Neural cell (in vitro differentiated cells): Measurements from ENCODE around the gene PNMA8C. TPM values are rescaled to one million over a fixed set of nuclear protein-coding genes. Genes with fewer than 3 reads are reported as not detected.
A peak's percentile ranks its signal among the peaks of the same experiment; 100 is the strongest.
"Not testable (repeated sequence)": the region's sequence is repeated elsewhere in the genome, so short reads cannot be mapped to it uniquely, and the experiment has no call there.

Source experiments
- H2AFZ ChIP-seq: fragments of 200-600, 300-800 bp; sonication (generic), shearing (Covaris generic); 2 replicates; pipeline ENCODE4 v1.6.0; 2014; ENCODE audit warnings: low read depth, mild to moderate bottlenecking, antibody characterized with exemption, low read length, moderate library complexity
- H3F3A ChIP-seq: fragments of 200-600 bp; shearing (Covaris generic); 2 replicates; pipeline ENCODE4 v1.6.1; 2016; ENCODE audit warnings: mild to moderate bottlenecking, moderate library complexity, mixed read lengths, antibody characterized with exemption, low read length; ENCODE audit not compliant: insufficient read depth, poor library complexity, severe bottlenecking
- H3K27ac ChIP-seq: fragments of 200-600, 300-800 bp; sonication (generic), shearing (Covaris generic); 2 replicates; pipeline ENCODE4 v1.5.1; 2014; ENCODE audit warnings: mild to moderate bottlenecking, low read length, moderate library complexity
- H3K27me3 ChIP-seq: fragments of 300-800, 200-600 bp; sonication (generic), shearing (Covaris generic); 2 replicates; pipeline ENCODE4 v1.6.0; 2014; ENCODE audit warnings: mild to moderate bottlenecking, low read depth, low read length, moderate library complexity; ENCODE audit not compliant: insufficient read depth
- H3K36me3 ChIP-seq: fragments of 300-800, 200-600 bp; sonication (generic), shearing (Covaris generic); 2 replicates; pipeline ENCODE4 v1.5.1; 2014; ENCODE audit warnings: mild to moderate bottlenecking, antibody characterized with exemption, low read length, moderate library complexity; ENCODE audit not compliant: insufficient read depth
- H3K4me2 ChIP-seq: fragments of 300-800, 200-600 bp; sonication (generic), shearing (Covaris generic); 2 replicates; pipeline ENCODE4 v1.6.0; 2014; ENCODE audit warnings: mild to moderate bottlenecking, low read length
- H3K4me3 ChIP-seq: fragments of 300-800, 200-600 bp; sonication (generic), shearing (Covaris generic); 2 replicates; pipeline ENCODE4 v1.5.1; 2014; ENCODE audit warnings: mild to moderate bottlenecking, low read length, moderate library complexity
- H3K79me2 ChIP-seq: fragments of 200-600 bp; shearing (Covaris generic); replicated peaks from 2 replicates; pipeline ENCODE4 v1.6.0; 2014; ENCODE audit warnings: mild to moderate bottlenecking, low read length, moderate library complexity; ENCODE audit not compliant: insufficient read depth
- H3K9ac ChIP-seq: fragments of 300-800, 200-600 bp; sonication (generic), shearing (Covaris generic); 2 replicates; pipeline ENCODE4 v1.6.1; 2016; ENCODE audit warnings: mild to moderate bottlenecking, low read length, mixed read lengths
- H3K9me2 ChIP-seq: fragments of 200-600 bp; shearing (Covaris generic); 2 replicates; pipeline ENCODE4 v1.6.1; 2016; ENCODE audit warnings: mild to moderate bottlenecking, low read length, mixed read lengths; ENCODE audit not compliant: insufficient read depth
- H3K9me3 ChIP-seq: fragments of 200-600, 300-800 bp; sonication (generic), shearing (Covaris generic); 2 replicates; pipeline ENCODE4 v1.6.1; 2016; ENCODE audit warnings: mild to moderate bottlenecking, mixed run types, low read length, moderate library complexity, mixed read lengths
- H4K20me1 ChIP-seq: fragments of 200-600 bp; shearing (Covaris generic); 2 replicates; pipeline ENCODE4 v1.6.1; 2016; ENCODE audit warnings: mild to moderate bottlenecking, mixed run types; ENCODE audit not compliant: insufficient read depth
- EP300 ChIP-seq: fragments of 450-650 bp; conservative IDR thresholded peaks from 2 replicates; pipeline ENCODE4 v1.6.1; 2014; ENCODE audit warnings: antibody characterized with exemption, mild to moderate bottlenecking, moderate library complexity; ENCODE audit not compliant: poor library complexity, severe bottlenecking
- EZH2 ChIP-seq: fragments of 200-600, 300-800 bp; shearing (Covaris generic), sonication (generic); IDR thresholded peaks from 2 replicates; pipeline ENCODE4 v1.6.1; 2014; ENCODE audit warnings: antibody characterized with exemption, low read length, borderline replicate concordance, mild to moderate bottlenecking; ENCODE audit not compliant: insufficient read depth, poor library complexity, severe bottlenecking
- MXI1 ChIP-seq: fragments of 450-650 bp; conservative IDR thresholded peaks from 2 replicates; pipeline ENCODE4 v1.6.1; 2014; ENCODE audit warnings: antibody characterized with exemption, mild to moderate bottlenecking; ENCODE audit not compliant: poor library complexity, severe bottlenecking
- POLR2AphosphoS5 ChIP-seq: IDR thresholded peaks from 2 replicates; pipeline ENCODE4 v1.6.1; 2012
- RAD21 ChIP-seq: fragments of 450-650 bp; conservative IDR thresholded peaks from 2 replicates; pipeline ENCODE4 v1.6.1; 2014; ENCODE audit warnings: antibody characterized with exemption, mild to moderate bottlenecking, moderate library complexity
- SMC3 ChIP-seq: fragments of 450-650 bp; conservative IDR thresholded peaks from 2 replicates; pipeline ENCODE4 v1.6.1; 2014; ENCODE audit warnings: antibody characterized with exemption, mild to moderate bottlenecking, moderate library complexity; ENCODE audit not compliant: poor library complexity
- TAF1 ChIP-seq: IDR thresholded peaks from 2 replicates; pipeline ENCODE4 v1.6.1; 2012; ENCODE audit warnings: low read depth
- polyA plus RNA-seq: library from polyadenylated mRNA; depleted of rRNA; stranded (reverse); fragments of >200 nt; gene quantifications from 2 replicates; pipeline ENCODE4 v1.2.3, GENCODE V29; 2014
- TF ChIP-seq, protein P1 (sequence below): IDR thresholded peaks from 2 replicates; pipeline ENCODE4 v1.6.1; 2012; ENCODE audit warnings: borderline replicate concordance
- TF ChIP-seq, protein P2 (sequence below): fragments of 450-650 bp; IDR thresholded peaks from 2 replicates; pipeline ENCODE4 v1.5.1; 2014; ENCODE audit warnings: antibody characterized with exemption, mild to moderate bottlenecking, moderate library complexity; ENCODE audit not compliant: poor library complexity, severe bottlenecking

PNMA8C gene
- polyA plus RNA-seq, 1 donor from 2014 or later = 17.2 TPM

DNA sequence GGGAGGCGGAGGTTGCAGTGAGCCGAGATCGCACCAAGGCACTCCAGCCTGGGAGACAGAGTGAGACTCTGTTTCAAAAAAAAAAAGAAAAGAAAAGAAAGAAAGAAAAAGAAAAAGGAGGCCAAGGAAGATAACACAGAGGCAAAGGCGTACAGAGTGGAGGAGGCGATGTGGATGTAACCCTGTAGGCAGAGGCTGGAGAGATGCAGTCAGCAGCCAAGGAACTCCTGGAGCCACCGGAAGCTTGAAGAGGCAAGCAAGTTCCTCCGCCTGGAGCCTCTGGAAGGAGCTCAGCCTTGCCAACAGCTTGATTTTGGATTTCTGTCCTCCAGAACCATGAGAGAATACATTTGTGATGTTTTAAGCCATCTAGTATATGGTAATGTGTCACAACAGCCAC, 8.7 kb downstream of the PNMA8C start:
- no peaks in the 10 kb centered on the region for H3K9me3 ChIP-seq
- no peaks in the 10 kb centered on the region for H3K79me2 ChIP-seq
- H3K9me2 ChIP-seq = no peaks in the 10 kb centered on the region
- no peaks in the 10 kb centered on the region for H3F3A ChIP-seq
- no peak overlapping the region for H2AFZ ChIP-seq
- TF ChIP-seq SMC3 = no peak
- TF ChIP-seq EP300 = no peak
- no peak for TF ChIP-seq RAD21
- TF ChIP-seq, protein P1, sequence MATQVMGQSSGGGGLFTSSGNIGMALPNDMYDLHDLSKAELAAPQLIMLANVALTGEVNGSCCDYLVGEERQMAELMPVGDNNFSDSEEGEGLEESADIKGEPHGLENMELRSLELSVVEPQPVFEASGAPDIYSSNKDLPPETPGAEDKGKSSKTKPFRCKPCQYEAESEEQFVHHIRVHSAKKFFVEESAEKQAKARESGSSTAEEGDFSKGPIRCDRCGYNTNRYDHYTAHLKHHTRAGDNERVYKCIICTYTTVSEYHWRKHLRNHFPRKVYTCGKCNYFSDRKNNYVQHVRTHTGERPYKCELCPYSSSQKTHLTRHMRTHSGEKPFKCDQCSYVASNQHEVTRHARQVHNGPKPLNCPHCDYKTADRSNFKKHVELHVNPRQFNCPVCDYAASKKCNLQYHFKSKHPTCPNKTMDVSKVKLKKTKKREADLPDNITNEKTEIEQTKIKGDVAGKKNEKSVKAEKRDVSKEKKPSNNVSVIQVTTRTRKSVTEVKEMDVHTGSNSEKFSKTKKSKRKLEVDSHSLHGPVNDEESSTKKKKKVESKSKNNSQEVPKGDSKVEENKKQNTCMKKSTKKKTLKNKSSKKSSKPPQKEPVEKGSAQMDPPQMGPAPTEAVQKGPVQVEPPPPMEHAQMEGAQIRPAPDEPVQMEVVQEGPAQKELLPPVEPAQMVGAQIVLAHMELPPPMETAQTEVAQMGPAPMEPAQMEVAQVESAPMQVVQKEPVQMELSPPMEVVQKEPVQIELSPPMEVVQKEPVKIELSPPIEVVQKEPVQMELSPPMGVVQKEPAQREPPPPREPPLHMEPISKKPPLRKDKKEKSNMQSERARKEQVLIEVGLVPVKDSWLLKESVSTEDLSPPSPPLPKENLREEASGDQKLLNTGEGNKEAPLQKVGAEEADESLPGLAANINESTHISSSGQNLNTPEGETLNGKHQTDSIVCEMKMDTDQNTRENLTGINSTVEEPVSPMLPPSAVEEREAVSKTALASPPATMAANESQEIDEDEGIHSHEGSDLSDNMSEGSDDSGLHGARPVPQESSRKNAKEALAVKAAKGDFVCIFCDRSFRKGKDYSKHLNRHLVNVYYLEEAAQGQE = no peak
- no peak for TF ChIP-seq POLR2AphosphoS5
- no peak for TF ChIP-seq MXI1
- no peak for TF ChIP-seq EZH2
- TF ChIP-seq, protein P2, sequence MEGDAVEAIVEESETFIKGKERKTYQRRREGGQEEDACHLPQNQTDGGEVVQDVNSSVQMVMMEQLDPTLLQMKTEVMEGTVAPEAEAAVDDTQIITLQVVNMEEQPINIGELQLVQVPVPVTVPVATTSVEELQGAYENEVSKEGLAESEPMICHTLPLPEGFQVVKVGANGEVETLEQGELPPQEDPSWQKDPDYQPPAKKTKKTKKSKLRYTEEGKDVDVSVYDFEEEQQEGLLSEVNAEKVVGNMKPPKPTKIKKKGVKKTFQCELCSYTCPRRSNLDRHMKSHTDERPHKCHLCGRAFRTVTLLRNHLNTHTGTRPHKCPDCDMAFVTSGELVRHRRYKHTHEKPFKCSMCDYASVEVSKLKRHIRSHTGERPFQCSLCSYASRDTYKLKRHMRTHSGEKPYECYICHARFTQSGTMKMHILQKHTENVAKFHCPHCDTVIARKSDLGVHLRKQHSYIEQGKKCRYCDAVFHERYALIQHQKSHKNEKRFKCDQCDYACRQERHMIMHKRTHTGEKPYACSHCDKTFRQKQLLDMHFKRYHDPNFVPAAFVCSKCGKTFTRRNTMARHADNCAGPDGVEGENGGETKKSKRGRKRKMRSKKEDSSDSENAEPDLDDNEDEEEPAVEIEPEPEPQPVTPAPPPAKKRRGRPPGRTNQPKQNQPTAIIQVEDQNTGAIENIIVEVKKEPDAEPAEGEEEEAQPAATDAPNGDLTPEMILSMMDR = no peak
- no peak for TF ChIP-seq TAF1
- H3K4me2 ChIP-seq = no peak overlapping the region
- no peaks in the 10 kb centered on the region for H3K36me3 ChIP-seq
- H4K20me1 ChIP-seq = no peaks in the 10 kb centered on the region
- H3K27me3 ChIP-seq = no peaks in the 10 kb centered on the region
- no peak overlapping the region for H3K9ac ChIP-seq
- H3K27ac ChIP-seq = no peak overlapping the region
- no peak overlapping the region for H3K4me3 ChIP-seq

DNA sequence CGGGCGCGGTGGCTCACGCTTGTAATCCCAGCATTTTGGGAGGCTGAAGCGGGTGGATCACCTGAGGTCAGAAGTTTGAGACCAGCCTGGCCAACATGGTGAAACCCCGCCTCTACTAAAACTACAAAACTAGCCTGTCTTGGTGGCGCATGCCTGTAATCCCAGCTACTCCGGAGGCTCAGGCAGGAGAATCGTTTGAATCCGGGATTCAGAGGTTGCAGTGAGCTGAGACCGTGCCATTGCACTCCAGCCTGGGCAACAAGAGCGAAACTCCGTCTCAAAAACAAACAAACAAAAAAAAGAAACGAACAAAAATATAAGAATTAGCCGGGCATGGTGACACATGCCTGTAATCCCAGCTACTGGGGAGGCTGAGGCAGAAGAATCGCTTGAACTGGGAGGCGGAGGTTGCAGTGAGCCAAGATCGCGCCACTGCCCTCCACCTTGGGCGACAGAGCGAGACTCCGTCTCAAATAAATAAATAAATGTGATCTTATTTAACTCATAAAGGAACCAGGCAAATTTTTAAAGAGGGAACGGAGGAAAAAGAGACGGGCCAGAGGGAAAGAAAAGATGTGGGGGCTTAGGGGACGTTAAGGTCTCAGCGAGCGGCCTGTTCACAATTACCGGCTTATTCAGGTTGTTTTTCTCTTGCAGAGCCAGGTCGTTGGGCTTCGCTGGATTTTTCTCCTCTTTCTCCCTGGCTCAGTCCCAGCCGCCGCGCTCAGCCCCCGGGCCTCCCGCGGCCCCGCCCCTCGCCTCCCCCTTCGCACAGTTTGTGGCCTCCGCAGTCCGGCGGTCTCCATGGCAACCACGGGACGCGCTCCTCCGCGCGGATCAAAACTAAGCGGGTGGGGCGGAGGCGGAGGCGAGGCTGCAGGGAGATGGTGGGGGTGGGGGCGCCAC, 12.7 kb downstream of the PNMA8C start:
- H3K27me3 ChIP-seq, H4K20me1 ChIP-seq, H3F3A ChIP-seq, H3K36me3 ChIP-seq, H3K9me2 ChIP-seq, H3K9me3 ChIP-seq: not testable (repeated sequence)
- H3K4me2 ChIP-seq = peak overlapping the region; percentile 49
- peak overlapping the region; percentile 61 for H3K4me3 ChIP-seq
- H2AFZ ChIP-seq = peak overlapping the region; percentile 48
- peak overlapping the region; percentile 57 for H3K9ac ChIP-seq
- peak; percentile 45 for TF ChIP-seq EP300
- TF ChIP-seq RAD21 = peak; percentile 19
- peak; percentile 30 for TF ChIP-seq MXI1
- TF ChIP-seq, protein P1 = peak; percentile 22
- peaks cover 13% of the 10 kb centered on the region for H3K79me2 ChIP-seq
- H3K27ac ChIP-seq = peak overlapping the region; percentile 75

DNA sequence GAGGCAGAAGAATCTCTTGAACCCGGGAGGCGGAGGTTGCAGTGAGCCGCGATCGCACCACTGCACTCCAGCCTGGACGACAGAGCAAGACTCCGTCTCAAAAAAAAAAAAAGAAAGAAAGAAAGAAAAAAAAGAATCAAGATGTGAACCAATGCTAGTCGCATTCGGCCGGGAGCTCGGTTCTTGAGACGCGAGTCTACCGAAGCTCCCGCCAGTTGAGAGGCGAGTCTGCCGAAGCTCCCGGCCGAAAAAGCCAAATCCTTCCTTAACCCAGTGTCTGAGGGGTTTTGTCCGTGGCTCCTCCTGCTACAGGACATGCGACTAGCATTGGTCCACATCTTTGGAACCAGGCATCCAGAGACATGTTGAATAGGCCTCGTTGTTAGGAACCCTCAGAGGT, 13.8 kb downstream of the PNMA8C start:
- H3K27ac ChIP-seq = peak overlapping the region; percentile 75
- not testable (repeated sequence) for H3F3A ChIP-seq, H3K36me3 ChIP-seq, H3K27me3 ChIP-seq, H3K4me3 ChIP-seq, H4K20me1 ChIP-seq, H3K9me2 ChIP-seq, H3K4me2 ChIP-seq, H3K9ac ChIP-seq, H2AFZ ChIP-seq, H3K9me3 ChIP-seq
- peaks cover 15% of the 10 kb centered on the region for H3K79me2 ChIP-seq
